ENCODE results near the gene NBPF1.
A peak's percentile ranks its signal among the peaks of the same experiment; 100 is the strongest.
"Not testable (repeated sequence)": the region's sequence is repeated elsewhere in the genome, so short reads cannot be mapped to it uniquely, and the experiment has no call there.

NBPF1 gene

DNA sequence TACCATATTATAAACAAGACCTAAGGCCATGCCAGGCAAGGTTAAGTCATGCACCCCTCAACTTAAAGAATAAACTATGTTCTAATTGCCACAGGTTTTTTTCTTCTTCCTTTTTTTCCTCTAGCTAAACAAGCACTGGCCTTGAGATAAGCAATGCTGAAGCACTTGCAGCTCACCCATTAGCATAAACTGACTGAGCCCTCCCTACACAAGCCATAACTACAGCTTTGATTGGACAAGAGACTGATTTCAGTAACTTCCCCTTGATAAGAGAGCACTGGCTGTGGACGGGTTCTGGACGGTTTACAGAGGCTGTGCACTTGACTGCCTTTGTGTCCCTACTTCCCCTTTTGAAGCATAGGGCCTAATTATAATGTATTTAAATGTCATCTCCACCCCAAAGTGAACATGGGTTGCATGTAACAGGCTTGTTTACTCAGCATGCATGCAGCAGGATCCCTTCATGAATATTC is 72.9 kb downstream of the NBPF1 start:
- DNase-seq, result not testable (repeated sequence)

DNA sequence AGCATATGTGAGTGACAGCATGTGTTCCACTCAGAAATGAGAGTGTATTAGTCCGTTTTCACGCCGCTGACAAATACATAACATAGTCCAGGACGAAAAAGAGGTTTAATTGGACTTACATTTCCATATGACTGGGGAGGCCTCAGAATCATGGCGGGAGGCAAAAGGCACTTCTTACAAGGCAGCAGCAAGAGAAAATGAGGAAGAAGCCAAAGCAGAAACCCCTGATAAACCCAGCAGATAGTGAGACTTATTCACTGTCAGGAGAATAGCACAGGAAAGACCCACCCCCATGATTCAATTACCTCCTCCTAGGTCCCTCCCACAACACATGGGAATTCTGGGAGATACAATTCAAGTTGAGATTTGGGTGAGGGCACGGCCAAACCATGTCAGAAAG is 75.8 kb downstream of the NBPF1 start:
- not testable (repeated sequence) for DNase-seq

DNA sequence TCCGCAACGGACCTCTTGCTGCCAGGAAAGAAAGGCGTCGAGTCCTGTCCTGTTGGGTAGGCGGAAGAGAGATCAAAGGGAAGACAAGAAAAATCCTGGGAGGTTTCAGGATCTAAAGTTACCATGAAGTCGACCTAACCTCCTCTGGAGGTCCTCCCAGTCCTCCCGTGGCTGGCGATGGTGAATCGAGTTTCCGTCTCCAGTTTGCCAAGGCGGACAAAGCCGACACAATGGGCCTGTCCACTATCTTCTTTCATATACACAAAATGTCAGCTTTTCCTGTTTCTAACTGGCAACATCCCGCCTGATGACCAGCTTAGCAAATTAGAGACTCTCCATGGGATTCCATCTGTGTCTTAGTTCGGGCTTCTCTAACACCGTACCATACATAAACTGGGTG is 76.6 kb downstream of the NBPF1 start:
- not testable (repeated sequence) for DNase-seq

DNA sequence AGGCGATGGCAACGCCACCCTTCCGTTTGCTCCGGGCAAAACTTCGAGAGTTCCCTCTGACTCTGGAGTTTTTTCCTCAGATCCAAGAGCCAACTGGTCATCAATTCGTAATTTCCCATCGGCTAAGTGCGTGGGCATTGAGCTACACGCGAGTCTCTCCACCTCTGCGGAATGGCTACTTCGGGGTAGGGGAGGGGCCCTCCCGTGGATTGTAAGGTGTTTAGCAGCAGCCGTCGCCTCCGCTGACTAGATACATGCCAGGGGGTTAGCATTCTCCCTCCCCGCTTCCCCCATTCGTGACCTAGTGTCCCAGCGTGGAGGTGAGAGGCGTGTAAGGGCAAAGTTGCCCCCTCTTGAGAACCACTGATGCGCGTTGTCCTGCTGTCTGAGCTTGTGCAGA is 77.5 kb downstream of the NBPF1 start:
- DNase-seq, result not testable (repeated sequence)

DNA sequence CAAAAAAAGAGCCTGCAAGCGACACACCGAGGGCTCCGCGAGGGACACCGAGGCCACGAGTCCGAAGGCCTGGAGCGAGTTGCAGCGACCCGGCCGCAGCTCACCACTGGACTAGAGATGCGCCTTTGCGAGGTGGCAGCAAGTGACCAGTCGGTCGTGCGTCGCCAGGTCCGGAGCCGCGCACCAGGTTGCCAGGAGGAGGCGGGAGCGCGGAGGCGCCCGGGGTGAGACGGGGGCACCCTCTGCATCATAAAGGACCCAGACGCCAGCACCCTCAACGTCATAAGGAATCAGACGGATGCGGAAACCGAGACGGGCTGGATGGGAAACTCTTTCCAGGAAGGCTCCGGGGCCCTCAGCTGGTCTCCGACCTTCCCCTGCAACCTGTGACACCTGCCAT is 77.9 kb downstream of the NBPF1 start:
- DNase-seq, result not testable (repeated sequence)

DNA sequence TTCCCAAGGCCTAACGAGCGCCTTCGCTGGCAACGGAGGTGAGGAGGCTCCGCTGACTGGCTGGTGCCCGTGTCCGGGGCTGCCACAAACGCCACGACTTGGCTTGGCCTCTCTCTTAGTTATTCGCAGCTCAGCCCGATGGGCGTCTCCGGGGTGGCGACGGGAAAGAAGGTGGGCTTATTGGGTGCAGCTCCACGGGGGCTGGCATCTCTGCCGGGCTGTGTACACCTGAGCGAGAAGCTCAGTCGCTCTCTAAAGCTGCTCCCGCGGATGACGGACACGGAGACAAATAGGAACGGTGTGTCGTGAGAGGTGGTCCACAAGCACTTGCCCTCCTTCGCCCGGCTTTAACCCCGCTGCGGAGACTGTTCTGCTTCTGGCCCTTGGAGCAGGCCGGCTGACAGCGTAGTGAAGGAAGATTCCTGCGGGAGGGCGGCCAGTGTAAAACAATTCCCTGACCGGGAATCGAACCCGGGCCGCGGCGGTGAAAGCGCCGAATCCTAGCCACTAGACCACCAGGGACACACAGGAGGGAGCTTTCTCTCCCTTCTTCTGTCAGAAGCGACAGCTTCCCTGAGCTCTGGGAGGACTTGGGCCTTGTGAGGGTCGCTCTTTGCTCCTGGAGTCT is 78.4 kb downstream of the NBPF1 start:
- peak; percentile 56 for DNase-seq

DNA sequence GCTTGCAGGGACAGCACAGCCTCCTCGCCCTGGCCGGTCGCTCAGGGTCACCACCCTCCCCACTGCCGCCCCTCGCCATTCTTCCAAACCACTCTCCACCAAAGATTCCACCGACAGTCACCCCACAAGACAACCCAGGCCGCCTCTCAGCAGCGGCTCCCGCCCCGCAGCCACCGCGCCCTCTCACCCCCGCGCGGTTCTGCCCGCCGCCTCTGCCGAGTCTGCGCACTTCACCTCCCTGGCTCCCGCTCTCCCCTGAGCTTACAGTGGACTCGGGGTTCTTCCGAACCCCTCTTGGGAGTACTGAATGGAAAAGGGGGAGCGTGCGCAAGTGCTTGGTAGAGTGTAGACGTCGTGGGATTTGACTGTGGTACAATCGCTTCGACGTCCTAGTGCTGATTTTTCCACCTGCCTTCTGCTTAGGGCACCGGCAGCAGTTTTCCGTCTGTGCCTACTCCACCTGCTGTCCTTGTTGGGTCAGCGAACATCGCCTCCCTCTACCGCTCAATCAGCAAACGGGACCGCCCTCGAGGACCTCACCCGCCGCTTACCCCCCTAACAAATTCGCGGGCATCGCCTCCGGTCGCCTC is 79.0 kb downstream of the NBPF1 start:
- not testable (repeated sequence) for DNase-seq

DNA sequence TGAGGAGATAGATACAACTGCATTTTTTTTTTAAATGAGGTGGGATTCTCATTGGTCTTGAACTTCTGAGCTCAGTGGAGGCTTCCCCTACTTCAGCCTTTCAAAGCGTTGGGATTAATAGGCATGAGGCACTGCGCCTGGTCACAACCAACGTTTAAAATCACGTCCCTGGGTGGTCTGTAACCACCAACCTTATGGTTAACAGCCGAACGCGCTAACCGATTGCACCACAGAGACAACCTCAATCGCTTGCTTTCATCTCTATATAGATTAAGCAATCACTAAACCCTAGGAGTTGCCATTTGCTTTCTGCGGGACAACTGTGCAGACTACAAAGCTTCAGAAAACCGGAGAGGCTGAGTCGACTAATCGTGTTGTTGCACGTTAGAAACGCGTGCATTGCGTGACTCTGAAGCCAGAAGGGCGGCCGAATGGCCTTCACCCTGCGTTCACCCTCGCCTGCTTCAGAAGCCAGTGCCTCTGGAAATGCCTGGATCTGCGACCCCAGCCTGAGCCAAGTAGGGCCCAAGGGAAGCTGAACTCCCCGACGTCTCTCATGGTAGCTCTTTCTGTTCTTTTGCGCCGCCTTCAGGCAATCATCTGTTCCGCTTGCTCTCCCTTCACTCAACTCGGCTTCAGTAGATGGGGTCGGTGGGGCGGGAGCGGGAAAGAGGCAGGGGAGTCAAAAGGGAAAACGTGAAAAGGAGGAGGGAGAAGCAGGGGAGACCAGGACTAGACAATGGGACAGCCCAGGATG is 81.0 kb downstream of the NBPF1 start:
- DNase-seq, result not testable (repeated sequence)

DNA sequence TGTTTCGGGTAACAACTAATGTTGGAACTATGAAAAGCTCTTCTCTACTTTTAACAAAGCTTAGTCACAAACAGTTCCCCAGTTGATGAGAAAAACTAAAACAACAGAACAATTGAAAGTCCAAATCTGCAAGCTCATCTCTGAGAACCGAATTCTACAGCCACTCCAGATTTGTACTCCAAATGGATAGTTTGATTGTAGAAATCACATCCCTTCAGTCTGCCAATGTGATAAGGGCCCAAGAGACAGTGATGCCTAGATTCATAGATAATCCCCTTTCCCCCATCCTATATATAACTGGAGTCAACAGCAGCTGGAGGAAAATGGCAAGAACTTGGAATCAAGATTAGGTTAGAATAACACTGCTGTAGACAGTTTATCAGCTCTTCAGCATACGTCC is 85.0 kb downstream of the NBPF1 start:
- not testable (repeated sequence) for DNase-seq

DNA sequence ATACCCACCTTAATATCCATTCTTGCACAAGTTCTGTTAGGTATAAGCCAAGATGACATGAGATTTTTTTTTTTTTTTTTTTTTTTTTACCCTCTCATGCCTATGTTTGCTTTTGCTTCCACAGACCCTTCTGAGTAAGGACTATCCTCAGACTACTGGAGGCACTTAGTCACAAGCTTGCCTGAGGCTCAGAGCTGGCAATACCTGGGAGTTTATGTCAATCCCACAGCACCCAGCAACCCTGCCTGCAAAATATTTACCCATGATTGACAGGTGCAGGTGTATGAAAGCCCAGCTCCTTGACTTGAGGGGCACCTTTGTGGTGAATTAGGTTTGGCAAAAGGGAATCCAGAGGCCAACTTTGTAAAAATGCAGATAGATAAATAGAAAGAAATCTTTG is 87.6 kb downstream of the NBPF1 start:
- not testable (repeated sequence) for DNase-seq

DNA sequence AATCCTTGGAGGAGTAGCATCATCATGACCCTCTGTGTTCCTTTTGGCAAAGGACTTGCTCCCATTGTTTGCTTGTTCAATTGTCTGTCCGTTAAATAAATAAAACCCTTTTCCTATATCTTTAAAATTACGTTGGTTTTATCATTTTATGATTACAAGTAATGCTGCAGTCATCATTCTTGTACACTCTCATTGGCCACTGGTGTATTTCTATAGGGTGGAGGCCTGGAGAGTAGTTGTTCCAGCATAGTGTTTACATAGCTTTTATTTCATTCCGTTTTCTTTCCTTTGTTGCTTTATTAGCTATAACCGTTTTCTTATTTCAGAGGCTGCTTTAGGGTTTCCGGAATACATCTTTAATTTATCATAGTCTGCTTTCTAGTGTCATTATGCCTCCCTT is 91.7 kb downstream of the NBPF1 start:
- not testable (repeated sequence) for DNase-seq

DNA sequence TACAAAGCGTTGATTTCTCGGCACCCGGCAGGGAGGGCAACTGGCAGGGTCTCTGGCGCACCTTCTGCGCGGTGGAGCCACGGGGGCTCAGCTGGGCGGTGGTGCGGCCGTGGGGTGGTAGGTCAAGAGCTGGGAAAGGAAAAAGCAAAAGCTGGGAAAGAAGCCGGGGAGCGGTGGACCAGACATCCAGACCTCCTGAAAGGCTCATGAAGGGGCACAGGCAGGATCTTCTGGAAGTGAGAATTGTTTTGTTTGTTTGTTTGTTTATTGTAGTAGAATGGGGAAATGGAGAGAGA is 92.1 kb downstream of the NBPF1 start:
- no peak for DNase-seq

DNA sequence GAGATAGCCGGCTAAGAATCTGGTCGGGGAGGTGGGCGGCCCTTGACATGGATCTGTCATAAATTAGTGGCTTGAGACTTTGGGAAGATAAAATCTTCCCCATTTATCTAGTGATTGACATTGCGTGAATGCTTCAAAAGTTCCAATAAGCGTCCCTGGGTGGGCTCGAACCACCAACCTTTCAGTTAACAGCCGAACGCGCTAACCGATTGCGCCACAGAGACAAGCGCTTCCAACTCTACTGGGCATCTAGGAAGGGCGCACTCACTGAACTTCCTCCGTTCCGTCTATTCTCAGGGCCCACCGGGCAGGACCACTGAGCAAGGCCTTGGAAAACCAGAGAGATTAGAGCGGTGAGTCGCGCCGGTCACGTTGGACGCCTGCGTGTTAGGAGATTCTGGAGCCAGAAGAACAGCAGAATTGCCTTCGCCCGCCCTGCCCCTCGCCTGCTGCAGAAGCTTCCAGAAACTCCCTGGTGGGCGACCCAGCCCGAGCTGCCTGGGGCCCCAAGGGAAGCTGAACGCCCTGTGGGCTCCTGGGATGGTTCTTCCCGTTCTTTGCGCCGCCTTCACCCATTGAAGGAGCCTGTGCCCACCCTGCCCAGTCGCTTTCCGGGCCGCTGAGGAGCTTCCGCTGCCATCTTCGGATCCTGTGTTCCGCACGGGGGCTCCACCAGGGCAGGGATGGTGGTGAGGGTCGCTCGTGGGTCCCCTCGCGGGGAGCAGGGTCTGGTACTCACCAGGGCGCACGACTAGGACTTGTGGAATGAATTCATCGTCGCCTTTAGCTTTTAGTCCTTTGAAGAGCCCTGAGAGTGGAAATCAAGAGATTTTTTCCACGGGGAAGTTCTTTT is 92.7 kb downstream of the NBPF1 start:
- DNase-seq, result not testable (repeated sequence)

DNA sequence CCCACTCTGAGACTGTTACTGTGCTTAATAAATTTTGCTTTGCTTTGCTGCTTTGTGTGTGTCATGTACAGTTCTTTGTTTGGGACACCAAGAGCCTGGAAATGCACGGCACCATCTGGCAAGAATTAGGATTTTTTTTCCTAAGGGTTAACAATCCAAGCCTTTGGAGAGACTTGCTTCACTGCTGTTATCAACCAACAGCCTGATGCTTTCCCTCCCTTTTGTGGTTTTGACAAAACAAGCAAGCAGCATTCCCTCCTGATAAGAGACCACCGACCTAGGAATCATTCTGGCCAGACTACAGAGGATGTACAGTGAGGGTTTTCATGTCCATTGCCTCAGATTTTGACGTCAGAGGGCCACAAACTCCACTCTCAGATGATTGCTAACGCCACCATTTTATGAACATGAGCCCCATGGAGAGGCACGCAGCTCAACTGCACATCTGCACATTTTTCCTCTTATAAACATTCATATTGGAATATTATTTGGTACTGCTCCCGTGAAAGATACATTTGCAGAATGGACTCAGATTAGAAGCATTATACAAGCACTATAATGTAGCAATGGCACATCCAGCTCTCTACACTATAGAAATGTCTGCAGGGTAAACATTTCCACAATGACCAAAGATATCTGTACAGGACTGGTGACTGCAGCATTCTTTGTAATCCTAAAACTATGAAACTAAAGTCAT is 94.0 kb downstream of the NBPF1 start:
- not testable (repeated sequence) for DNase-seq

DNA sequence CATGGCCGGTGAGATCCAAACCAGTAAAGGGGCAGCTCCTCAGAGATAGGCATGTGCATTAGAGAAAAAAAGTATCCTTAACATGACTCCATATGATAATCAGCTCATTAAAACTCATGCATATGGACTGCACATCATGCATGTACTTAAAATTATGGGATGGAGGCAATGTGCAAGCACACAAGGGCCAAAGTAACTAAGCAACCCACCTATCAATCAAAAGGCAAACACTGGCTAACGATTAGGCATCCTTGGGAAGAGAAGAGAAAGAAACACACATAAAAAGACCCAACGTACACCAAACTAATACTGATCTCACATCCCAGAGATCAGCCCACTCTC is 94.5 kb downstream of the NBPF1 start:
- DNase-seq, result not testable (repeated sequence)

DNA sequence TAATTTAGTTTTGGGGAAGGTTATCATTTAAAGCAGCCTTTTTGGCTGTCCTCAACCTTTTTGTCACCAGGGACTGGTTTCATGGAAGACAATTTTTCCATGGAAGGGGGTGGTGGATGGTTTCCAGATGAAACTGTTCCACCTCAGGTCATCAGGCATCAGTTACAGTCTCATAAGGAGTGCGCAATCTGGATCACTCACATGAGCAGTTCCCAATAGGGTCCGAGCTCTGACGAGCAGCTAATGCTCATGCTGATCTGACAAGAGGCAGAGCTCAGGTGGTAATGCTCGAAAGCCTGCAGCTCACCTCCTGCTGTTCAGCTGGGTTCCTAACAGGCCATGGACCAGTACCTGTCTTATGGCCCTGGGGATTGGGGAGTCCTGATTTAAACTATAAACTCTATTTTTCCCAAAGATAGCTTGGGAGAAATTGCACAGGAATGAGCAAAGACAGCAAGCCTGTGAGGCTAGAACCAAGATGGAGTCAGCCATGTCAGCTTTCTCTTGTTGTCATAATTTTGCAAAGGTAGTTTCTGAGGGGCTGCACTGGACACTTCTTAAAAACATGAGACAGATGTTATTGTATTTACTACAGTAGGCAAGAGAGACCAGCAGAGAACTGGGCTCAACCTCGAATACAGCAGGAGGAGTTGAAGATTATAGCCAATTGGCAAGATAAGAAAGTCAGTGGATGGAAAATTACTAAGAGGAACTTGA is 96.5 kb downstream of the NBPF1 start:
- DNase-seq, result not testable (repeated sequence)

DNA sequence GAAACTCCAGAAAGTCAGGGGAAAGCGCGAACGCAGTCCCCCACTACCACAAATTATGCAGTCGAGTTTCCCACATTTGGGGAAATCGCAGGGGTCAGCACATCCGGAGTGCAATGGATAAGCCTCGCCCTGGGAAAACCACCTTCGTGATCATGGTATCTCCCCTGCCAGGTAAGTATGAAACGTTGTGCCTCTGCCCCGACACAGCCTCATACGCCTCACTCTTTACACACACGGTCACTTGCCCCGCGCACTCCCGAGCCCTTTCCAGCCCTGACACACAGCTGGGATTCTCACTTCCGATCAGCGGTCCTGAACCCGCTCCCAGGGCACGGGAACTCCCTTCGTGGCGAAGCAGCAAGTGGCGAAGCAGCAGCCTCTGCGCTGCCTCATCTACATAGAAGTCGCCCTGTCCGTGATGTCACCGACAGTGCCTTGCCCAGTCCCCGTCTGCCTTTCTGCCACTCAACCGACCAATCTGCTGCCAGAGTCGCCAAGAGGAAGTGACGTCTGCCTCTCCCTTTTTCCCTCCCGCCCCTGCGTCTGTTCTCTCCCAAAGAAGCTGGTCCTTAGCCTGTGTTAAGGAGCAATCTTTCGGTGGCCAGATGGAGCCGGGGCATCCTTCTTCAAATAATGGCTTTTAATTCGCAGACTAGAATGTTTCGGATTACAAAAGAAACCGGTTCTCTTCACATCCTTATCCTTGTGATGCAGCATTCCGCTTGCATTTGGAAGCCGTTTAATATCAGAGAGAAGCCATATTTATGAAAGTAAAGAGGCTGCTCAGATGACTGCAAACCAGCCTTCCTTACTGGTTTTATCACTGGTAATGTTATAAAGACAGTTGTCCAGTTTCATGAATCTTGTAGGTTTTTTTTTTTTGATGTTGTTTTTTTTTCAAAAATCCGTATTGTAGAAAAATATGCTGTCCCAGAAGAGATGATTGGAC is 99.0 kb downstream of the NBPF1 start, which contains the start of gene RNU1-1:
TSS of gene RNU1-1 (minus strand) at position 179 of the 949 bp plus-strand sequence.
- peak; percentile 75 for DNase-seq

DNA sequence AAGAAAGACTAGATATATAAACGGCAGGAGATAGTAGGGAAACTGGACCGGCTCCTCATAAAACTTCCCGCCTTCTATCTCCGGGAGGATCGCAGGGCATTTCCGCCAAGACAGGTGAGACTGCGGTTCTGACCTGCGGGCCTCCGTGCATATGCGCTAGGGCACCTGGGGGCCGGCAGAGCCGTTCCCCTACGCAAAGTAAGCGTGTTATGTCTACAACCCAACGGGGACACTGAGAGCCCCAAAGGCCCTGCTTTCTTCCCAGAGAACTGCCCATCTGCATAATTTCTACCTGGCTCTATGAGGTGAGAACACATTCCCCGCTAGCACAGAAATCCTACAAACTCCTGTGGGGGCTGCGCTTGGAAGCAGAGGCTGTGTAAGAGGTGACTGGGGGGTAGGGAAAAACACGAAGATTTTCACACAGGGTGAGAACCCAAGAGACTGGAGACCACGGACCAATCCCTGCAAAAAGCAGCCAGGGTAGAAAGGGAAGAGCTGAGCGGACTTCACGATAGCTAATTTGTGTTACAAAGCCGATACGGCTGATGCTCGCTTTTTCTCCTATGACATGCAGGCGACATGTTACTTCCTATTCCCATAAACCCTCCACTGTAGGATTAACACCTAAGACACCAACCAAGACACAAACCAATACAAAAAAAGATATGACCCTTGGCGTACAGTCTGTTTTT is 99.8 kb downstream of the NBPF1 start:
- peak; percentile 75 for DNase-seq

DNA sequence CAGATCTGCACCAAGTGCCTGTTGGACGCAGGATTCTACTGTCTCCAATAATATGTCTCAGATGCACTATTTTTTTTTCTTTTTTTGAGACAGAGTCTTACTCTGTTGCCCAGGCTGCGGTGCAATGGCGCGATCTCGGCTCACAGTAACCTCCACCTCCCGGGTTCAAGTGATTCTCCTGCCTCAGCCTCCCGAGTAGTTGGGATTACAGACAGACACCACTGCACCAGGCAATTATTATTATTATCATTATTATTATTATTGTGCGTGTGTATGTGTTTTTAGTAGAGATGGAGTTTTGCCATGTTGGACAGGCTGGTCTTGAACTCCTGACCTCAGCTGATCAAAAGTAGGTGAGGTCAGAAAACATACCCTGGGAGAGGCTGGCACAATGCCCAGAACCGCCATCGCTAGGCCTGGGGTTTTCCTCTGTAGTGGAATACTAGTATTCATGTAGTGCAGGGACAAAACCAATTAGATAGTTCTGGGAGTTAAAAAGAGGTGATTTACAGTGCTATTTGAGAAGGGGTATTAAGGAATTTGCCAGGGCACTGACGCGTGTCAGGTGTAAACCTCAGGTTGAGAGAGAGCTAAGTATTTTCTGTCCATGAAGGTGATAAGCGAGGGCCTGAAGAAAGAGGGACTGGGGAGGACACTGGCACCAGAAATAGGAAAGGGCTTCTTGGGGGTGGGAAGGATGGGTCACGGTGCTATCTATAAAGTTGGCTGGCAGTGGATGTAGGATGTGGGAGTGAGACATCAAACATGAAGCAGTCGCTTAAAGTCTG is 100.5 kb downstream of the NBPF1 start:
- DNase-seq, result peak; percentile 67
